Measurements from ENCODE around the gene RYR1. TPM values are rescaled to one million over a fixed set of nuclear protein-coding genes. Genes with fewer than 3 reads are reported as not detected.

RYR1 gene
- total and polyA plus RNA-seq, 2 of the 13 experiments (the other 11 are each of a cell fraction or from before 2014, with no cell fraction given): 0.03 TPM; not detected in 1

- no peak for TF ChIP-seq HDAC1 (CRISPR knock-in tag; IDR thresholded peaks at IDR 0.05)
Measured at GRCh38 chr19:38421856-38422255, 11.6 kb upstream of the RYR1 start (continued).

GRCh38 chr19:38422438-38422837 lies 11.1 kb upstream of the RYR1 start:
- 35% methylated on average over 3 of the region's 7 CpGs for WGBS (ENCODE audit: low lambda C conversion rate)
- H3K9ac ChIP-seq (ENCODE audit: insufficient read depth, low read depth, low read length): no peak overlapping the region
- ChIA-PET POLR2A (no interaction called here), CTCF (ENCODE audit: low intra/inter-chr PET ratio, low total read pairs) (no interaction called here)
- no peaks in the 10 kb centered on the region for H4K20me1 ChIP-seq (ENCODE audit: insufficient read depth, low read length)
- no peak for DNase-seq (ENCODE audit: low spot score)
- no peak for ATAC-seq
- H3K27ac ChIP-seq (ENCODE audit: extremely low read length, insufficient read depth, low read length): no peak overlapping the region
- no peak for FAIRE-seq
- H2AFZ ChIP-seq (ENCODE audit: low read length): no peak overlapping the region
- no peaks in the 10 kb centered on the region for H3K36me3 ChIP-seq (replicated peaks in 1 of 2; ENCODE audit: control insufficient read depth in 1 of 2, insufficient read depth in 2 of 2, low read length in 2 of 2)
- no peaks in the 10 kb centered on the region for H3K79me2 ChIP-seq (ENCODE audit: insufficient read depth, low read length)
- BruUV-seq (replicated peaks): no TSS peak
- in situ Hi-C loops (cut with HindIII; ENCODE audit: extremely low pct_ligation_motif_present, low pct_unique_long_range_greater_than_20kb) (no loop called here), intact Hi-C loops (cut with micrococcal nuclease; ENCODE audit: unreplicated experiment) (no loop called here)
- no peaks in the 10 kb centered on the region for H3K4me1 ChIP-seq (ENCODE audit: insufficient read depth, low read length)
- H3K9me3 ChIP-seq (ENCODE audit: low read length): no peaks in the 10 kb centered on the region
- TF ChIP-seq SP140L (CRISPR knock-in tag; IDR thresholded peaks at IDR 0.05; ENCODE audit: borderline replicate concordance): no peak
- TF ChIP-seq SMAD3 (CRISPR knock-in tag; IDR thresholded peaks at IDR 0.05): no peak
- TF ChIP-seq ZNF7 (CRISPR knock-in tag; IDR thresholded peaks at IDR 0.05): no peak
- no peak for TF ChIP-seq ETS1 (CRISPR knock-in tag; IDR thresholded peaks at IDR 0.05)
- TF ChIP-seq, protein P1, sequence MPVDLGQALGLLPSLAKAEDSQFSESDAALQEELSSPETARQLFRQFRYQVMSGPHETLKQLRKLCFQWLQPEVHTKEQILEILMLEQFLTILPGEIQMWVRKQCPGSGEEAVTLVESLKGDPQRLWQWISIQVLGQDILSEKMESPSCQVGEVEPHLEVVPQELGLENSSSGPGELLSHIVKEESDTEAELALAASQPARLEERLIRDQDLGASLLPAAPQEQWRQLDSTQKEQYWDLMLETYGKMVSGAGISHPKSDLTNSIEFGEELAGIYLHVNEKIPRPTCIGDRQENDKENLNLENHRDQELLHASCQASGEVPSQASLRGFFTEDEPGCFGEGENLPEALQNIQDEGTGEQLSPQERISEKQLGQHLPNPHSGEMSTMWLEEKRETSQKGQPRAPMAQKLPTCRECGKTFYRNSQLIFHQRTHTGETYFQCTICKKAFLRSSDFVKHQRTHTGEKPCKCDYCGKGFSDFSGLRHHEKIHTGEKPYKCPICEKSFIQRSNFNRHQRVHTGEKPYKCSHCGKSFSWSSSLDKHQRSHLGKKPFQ (CRISPR knock-in tag; IDR thresholded peaks at IDR 0.05; ENCODE audit: insufficient replicate concordance): no peak
- TF ChIP-seq SRY (CRISPR knock-in tag; IDR thresholded peaks at IDR 0.05): no peak
- TF ChIP-seq KIAA2018 (CRISPR knock-in tag; IDR thresholded peaks at IDR 0.05; ENCODE audit: borderline replicate concordance): no peak
- TF ChIP-seq TCF7L2 (IDR thresholded peaks at IDR 0.05; ENCODE audit: low read depth, low read length): no peak
- TF ChIP-seq PAF1 (CRISPR knock-in tag; IDR thresholded peaks at IDR 0.05): no peak
- H3K4me2 ChIP-seq (ENCODE audit: low read depth, low read length): no peak overlapping the region
- H3K4me3 ChIP-seq (replicated peaks in 1 of 3; ENCODE audit: insufficient read depth in 1 of 3, low read depth in 2 of 3, low read length in 3 of 3): no peak overlapping the region
- H3K27me3 ChIP-seq (ENCODE audit: control insufficient read depth in 1 of 2, insufficient read depth in 2 of 2, low read length in 2 of 2): peaks cover 3 to 32% of the 10 kb centered on the region in 2 experiments; a peak in 3 of 5 replicates
